ENCODE data around the gene OGFOD1.

OGFOD1 gene

GRCh38 chr16:56426585-56426984, 24.8 kb upstream of the OGFOD1 start:
- DNase-seq (ENCODE audit: low read depth in 2 of 2) = no peak

- DNase-seq (ENCODE audit: low read depth in 2 of 2) = no peak
Measured at GRCh38 chr16:56428091-56428490, 23.3 kb upstream of the OGFOD1 start.

- no peak for DNase-seq (ENCODE audit: low read depth in 2 of 2)
Measured at GRCh38 chr16:56436258-56436657, 15.1 kb upstream of the OGFOD1 start.

GRCh38 chr16:56438038-56438437, 13.3 kb upstream of the OGFOD1 start:
- DNase-seq (ENCODE audit: low read depth in 2 of 2) = no peak

GRCh38 chr16:56447286-56447685, 4.1 kb upstream of the OGFOD1 start:
- no peak for DNase-seq (ENCODE audit: low read depth in 2 of 2)

- DNase-seq (ENCODE audit: low read depth in 2 of 2) = no peak
Measured at GRCh38 chr16:56448005-56448404, 3.3 kb upstream of the OGFOD1 start.

GRCh38 chr16:56450275-56450985, 924 bp upstream of the OGFOD1 start:
- peak in 1 of 2 donors; percentile 33 for DNase-seq (ENCODE audit: low read depth in 2 of 2)

GRCh38 chr16:56451753-56452689, 667 bp downstream of the OGFOD1 start:
- peak in 1 of 2 donors; percentile 5 for DNase-seq (ENCODE audit: low read depth in 2 of 2)

GRCh38 chr16:56457927-56458470, 6.6 kb downstream of the OGFOD1 start:
- DNase-seq (ENCODE audit: low read depth in 2 of 2) = no peak

GRCh38 chr16:56460101-56460500, 8.7 kb downstream of the OGFOD1 start:
- no peak for DNase-seq (ENCODE audit: low read depth in 2 of 2)

GRCh38 chr16:56462064-56462796, 10.9 kb downstream of the OGFOD1 start:
- no peak for DNase-seq (ENCODE audit: low read depth in 2 of 2)

GRCh38 chr16:56463153-56463552, 11.8 kb downstream of the OGFOD1 start:
- DNase-seq (ENCODE audit: low read depth in 2 of 2) = no peak

- DNase-seq (ENCODE audit: low read depth in 2 of 2) = no peak
Measured at GRCh38 chr16:56466344-56466743, 15.0 kb downstream of the OGFOD1 start.

GRCh38 chr16:56468800-56469199, 17.4 kb downstream of the OGFOD1 start:
- DNase-seq (ENCODE audit: low read depth in 2 of 2) = no peak

GRCh38 chr16:56469748-56470147, 18.4 kb downstream of the OGFOD1 start:
- DNase-seq (ENCODE audit: low read depth in 2 of 2) = no peak

GRCh38 chr16:56470232-56470631, 18.9 kb downstream of the OGFOD1 start:
- no peak for DNase-seq (ENCODE audit: low read depth in 2 of 2)

- no peak for DNase-seq (ENCODE audit: low read depth in 2 of 2)
Measured at GRCh38 chr16:56470666-56471065, 19.3 kb downstream of the OGFOD1 start.

GRCh38 chr16:56475201-56475600, 23.8 kb downstream of the OGFOD1 start:
- DNase-seq (ENCODE audit: low read depth in 2 of 2) = no peak

- DNase-seq (ENCODE audit: low read depth in 2 of 2) = no peak
Measured at GRCh38 chr16:56477096-56477878, 25.9 kb downstream of the OGFOD1 start.

GRCh38 chr16:56478281-56479049, 27.1 kb downstream of the OGFOD1 start:
- no peak for DNase-seq (ENCODE audit: low read depth in 2 of 2)
